NT2/D1 (cell line): Measurements from ENCODE around the gene LILRA2.

Source experiments
- YY1 ChIP-seq: IDR thresholded peaks from 2 replicates; pipeline ENCODE4 v1.6.1; 2011; ENCODE audit not compliant: insufficient read length, insufficient read depth
- ZNF274 ChIP-seq: IDR thresholded peaks from 2 replicates; pipeline ENCODE4 v1.6.1; 2011; ENCODE audit warnings: mild to moderate bottlenecking, low read depth, low read length

GRCh38 chr19:54577334-54577733, 3.7 kb downstream of the LILRA2 start:
- TF ChIP-seq YY1 (no peak), ZNF274 (no peak)
